Stimulated activated CD4-positive, alpha-beta T cell treated with anti-CD3 and anti-CD28 coated beads, Interleukin-2, amount 100 ng/mL, for 24 hours (primary cell): ENCODE results near the gene ACTL8.

ENCODE experiments used
- DNase-seq, 2 donors: peaks; one replicate each; pipeline ENCODE4 v3.0.0-alpha.2; 2020

The ACTL8 gene

DNA sequence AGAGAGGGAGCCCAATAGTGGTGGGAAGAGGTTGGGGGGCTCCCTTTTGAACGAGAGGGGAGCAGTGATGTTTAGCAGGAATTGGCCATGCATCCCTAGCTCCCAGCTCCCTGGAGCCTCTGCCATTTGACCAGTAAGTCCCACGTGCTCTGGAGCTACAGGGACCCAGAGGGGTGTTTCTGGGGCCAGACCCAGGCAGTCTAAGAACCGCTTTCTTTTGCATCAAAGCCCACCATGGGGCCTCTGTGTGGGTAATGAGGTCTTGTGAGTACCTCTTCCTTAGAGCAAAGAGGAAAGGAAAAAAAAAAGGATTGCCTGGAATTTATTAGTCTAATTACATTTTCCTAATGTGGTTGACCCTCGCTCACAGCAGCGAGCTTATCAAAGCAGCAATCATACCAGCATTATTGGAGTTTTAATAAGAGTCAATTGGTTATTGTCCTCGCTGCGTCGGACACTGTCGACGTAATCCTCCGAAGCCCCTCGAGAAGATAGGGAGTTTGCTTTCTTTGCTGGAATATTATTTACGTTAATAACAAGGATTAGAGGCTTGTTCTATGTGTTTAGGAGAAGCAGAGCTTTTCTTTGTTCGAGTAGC lies 17.6 kb downstream of the ACTL8 start:
- no peak for DNase-seq

DNA sequence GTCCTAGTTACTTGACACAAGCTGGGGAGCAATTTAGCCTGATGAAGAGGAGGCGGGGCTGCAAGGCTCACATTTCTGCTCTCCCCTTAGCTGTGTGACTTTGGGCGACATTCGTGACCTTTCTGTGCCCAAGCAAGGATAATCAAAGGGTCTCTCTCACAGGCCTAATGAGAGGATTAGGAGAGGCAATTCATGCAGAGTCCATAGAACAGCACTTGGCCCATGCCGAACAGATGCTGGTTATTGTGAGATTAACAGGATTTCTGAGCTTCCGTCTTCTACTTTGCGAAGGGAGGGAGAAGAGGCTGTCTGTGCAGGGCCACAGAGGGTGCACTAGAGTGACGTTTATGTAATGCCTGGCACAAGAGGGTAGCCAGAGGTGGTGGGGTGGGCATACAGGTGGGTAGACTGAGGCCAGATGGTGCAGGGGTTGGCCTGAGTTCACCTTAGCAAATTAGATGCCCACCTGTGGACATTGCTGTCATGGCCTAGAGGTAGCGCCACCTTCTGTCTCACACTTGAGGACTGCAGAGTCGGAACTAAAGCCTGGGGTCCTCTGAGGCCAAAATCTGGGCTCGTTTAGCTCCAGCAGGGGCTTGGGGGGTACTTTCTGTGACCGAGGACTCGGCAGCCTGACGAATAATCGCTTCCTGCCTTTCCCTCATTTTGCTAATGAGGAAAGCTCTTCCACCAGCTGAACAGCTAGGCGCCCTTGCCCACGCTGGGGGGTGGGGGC lies 18.6 kb downstream of the ACTL8 start:
- DNase-seq = no peak

DNA sequence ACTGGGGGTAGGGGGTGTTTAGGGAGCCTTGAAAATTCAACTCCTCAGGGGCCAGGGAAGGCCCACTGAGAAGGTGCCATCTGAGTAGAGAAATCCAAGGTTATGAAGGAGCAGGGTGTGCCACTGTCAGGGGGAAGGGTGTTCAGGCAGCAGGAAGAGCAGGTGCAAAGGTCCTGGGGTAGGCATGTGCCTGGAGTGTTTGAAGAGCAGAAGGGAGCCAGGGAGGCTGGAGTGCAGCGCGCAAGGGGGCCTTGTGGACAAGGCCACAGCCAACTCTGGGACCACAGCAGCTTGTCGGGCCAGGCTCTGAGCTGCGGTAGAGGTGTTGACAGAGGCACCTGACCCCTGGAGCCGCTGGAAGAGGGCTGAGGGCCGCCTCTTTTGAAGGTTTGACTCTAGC lies 19.3 kb downstream of the ACTL8 start:
- no peak for DNase-seq

DNA sequence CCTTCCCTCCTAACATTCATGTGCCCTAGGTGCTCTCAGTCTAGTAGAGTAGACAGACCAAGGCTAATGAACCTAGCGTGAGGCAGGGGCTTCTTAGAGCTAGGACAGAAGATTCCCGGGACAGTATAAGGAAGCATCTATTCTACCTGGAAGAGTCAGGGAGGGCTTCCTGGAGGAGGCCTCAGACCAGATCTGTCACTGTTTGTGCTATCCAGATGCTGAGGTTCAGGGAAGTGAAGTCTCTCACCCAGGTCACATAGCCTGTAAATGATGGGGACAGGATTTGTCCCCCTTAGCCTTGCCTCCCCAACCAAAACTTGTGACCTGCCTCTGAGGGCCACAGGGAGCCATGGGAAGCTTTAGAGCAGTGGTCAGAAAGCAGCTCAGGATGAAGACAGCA lies 20.7 kb downstream of the ACTL8 start:
- no peak for DNase-seq

DNA sequence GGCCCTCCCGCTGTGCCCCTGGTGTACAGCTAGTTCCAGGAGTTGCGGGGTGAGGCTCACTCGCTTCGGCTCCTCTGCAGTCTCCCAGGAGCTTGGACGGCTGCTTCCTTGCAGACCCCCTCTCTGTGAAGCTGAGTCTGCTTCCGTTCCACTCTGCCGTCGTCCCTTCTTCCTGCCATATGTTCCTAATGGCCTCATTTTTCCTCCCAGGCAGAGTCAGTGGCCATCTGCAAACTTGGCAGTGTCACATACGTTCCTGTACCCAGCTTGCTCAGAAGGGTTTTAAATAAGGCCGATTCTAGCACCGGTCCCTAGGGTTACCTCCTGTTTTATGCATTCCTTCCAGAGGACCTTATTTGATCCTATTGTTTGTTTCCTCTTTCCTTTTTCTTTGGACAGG lies 21.3 kb downstream of the ACTL8 start:
- DNase-seq = no peak

DNA sequence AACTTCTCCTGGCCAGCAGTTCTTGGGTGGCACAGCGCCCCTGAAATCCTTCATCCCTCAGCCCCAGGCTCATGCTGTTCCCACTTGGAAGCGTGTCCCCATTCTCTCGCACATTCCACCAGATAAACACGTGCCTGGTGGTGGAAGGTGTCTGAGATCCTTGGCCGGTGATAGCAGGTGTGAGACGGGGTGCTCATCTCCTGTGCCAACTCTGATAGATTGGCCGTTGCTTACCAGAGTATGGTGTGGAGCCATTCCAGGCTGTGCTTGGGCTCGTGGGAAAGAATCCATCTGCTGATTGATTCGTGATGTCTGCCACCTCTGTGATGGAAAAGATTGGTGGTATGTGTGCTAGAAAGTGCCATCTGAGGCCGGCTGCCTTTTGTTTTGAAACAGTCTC lies 22.2 kb downstream of the ACTL8 start:
- no peak for DNase-seq

DNA sequence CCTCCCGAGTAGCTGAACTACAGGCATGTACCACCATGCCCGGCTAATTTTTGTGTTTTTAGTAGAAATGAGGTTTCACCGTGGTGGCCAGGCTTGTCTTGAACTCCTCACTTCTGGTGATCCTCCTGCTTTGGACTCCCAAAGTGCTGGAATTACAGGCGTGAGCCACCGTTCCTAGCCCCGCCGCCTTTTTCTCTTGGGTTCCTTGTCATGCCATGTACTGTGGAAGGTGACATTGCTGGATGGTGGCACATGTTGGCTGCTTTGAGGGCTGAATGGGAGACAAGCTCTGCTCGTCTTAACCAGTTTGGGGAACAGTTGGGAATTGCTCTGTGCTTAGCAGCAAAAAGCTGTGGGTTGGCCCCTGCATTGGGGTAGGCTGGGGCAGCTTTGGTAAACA lies 22.7 kb downstream of the ACTL8 start:
- no peak for DNase-seq

DNA sequence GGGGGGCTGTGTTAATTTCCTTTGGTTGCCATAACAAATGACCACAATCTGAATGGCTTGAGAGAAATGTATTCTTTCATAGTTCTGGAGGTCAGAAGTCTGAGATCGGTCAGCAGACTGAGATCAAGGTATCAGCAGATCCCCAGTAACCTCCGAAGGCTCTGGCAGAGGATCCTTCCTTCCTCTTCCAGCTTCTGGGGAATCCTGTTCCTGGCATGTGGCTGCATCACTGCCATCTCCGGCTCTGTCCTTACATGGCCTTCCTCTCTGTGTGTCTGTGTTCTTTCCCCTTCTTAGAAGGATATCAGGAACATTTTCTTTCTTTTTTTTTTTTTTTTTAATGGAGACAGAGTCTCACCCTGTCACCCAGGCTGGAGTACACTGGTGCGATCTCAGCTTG lies 25.8 kb downstream of the ACTL8 start:
- DNase-seq = no peak

DNA sequence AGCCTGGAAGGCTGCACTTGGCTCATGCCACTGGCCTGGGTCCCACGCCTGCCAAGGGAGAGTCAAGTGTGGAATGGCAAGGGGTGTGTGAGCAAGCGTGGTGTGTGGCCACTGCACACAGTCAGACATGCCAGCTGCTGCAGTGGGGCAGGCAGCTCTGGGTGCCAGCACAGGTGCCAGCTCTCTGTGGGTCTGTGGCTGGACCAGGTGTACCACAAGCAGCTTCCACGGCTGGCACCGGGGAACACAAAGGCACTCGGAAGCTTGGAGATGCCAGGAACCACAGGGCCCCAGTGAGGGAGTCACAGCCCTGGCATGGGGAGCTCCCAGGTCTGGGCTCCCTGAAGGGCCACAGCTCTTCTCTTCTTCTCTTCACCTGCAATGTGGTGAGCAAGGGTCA lies 34.8 kb downstream of the ACTL8 start:
- DNase-seq = no peak

DNA sequence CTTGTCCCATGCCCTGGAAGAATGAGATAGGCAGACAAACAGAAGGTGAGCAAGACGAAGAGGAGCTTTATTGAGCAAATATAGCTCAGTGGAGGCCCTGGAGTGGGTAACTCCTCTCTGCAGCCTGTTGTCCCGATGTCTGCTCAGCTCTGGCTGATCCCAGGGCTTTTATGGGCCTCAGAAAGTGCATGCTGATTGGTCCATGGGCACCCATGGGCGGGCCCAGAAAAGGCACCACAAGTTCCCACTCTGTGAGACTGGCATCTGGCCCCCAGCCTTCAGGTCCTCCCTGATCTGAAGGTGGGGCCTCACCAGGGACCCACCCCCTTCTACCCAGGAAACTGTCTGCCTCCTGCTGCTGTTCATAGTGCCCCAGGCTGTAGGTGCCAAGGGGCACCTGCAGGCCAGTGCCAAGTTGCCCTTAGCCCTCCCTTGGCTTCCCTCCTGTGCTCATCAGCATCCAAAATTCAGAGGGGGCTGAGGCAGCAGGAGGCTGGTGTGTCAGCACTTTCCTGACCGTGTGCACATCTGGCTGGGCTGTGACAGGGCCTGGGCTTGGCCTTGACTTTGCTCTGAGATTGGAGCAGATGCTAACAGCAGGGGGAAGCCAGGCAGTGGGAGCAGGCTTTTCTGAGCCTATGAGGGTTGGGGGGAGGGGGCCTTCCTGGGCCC lies 35.4 kb downstream of the ACTL8 start:
- DNase-seq = no peak

DNA sequence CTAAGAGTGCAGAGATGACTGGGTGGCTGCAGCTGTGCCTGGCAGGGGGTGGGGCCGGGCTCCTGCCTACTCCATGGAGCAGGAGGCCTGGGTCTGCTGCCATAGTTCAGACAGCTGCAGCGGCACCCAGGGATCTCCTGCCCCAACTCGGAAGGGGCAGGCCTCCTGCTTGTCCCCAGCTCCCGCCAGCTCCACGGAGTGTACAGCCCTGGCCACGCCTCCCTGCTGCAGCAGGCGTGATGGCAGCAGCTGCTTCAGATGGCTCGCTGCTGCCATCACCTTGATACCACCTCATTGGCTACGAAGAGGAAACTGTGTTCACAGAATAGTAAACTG lies 35.9 kb downstream of the ACTL8 start:
- DNase-seq = no peak

DNA sequence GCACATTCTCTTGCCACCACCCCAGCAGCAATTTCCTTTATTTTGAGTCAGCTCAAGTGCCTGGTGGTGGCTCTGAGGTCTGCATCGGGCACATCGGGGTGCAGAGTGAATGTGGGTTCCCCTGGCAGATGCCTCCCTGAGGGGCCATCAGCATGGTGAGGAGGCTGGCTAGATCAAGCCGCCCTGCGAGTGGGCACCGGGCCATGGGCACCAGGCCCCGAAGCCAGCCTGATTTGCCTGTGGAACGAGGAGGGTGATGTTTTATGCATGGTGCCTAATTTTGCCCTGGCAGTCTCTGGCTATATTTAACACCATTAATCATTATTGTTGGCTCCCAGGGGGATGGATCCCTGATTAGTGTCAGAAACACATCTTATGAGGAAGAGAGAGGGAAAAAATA lies 36.3 kb downstream of the ACTL8 start:
- no peak for DNase-seq

DNA sequence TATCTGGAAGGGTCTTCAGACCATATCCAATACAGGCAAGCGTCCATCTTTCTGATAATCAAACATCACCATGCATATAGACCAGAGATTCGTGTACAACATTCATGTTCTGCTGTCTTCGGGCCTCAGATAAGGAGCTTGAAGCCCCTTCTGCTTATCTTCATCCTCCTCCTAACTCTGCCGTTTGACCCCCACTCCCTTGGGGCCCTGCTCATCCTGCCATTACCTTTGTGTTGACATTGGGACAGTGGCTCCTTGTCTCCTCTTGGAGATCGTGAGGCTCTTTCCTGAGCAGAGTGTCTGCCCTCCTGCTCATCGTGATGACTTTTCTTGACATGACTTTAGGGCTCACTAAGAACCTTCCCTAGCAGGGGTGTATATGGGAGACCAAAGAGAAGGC lies 37.3 kb downstream of the ACTL8 start:
- DNase-seq = no peak

DNA sequence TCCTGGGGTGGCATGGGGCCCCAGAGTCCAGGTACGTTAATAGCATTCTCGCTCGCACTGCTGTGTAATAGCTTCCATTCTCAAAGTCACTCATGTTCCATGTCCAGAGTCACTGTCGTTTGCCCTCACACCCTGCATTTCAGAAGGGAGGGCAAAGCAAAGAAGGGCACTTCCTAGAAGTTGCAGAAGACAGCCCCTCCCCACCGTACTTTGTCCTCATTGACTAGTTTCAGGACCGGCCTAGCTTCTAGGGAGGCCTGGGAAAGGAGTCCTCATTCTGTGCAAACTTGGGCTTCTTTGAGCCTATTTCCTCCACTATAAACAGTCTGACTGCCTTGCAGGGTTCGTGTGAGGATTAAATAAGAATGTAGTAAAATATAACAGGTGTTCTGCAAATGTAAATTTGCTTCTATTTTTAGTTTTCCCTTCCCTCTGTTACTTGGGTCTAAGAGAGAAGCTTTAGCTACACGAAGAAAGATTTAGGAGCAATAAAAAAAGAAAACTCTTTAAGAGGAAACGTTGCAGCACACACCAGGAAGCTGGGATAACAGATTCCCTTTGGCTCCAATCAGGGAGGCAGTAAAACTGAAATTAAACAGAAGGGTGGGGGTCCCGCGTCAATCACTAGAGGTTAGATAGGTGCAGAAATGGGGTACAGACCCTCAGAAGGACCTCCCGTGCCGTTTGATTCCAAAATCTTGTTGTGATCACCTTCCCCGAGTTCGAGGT lies 40.1 kb downstream of the ACTL8 start:
- DNase-seq = no peak

DNA sequence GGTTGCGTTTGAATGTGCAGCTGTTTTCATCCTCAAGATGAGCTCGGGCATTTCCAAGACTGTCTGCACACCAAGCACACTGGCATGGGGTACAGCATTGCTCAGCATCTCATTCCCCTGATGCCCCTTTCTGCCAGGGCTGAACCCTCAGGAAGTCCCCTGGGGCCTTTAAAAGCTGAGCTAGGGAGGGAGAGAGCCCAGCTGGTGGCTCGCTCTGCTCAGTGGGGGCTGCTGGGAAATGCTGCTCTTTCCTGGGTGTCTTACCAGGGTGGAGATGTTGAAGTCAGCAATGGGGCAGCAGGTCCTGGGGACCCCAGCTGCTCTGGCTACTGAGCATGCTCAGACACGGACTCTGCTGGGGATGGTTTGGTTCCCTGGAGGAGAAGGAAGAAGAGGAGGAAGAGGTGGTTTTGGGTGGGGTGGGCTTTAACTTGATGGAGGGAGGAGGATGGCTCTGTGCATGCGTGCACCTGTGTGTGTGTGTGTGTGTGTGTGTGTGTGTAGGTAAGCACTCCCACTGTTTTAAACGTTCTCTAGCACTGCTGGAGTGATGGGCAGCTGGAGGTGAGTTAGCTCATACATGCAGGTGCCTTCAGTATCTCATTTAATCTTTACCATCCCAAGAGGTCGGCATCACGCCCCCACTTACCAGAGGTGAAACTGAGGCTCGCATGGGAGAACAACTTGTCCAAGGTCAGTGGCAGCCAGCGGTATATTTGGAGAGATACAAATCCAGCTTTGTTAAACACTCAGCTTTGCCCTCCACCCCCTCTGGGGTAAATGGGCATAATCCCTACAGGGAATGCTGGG lies 40.9 kb downstream of the ACTL8 start:
- DNase-seq = no peak

DNA sequence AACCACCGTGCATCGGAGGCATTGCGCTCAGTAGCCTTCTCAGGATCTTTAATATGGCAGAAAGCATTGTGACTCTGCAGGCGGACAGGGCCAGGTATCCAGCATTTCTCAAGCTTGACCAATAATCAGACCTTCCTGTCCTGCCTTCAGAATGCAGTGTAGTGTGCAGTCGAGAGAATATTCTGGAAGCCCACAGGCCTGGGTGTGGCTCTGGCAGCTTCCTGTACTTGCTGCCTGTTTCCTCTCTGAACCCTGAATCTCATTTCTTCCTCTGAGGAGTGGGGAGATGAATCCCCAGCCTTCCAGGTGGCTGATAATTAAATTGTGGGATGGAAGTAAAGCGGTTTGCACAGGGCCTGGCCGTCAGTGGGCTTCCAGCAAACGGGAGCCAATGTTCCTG lies 42.3 kb downstream of the ACTL8 start:
- DNase-seq = no peak

DNA sequence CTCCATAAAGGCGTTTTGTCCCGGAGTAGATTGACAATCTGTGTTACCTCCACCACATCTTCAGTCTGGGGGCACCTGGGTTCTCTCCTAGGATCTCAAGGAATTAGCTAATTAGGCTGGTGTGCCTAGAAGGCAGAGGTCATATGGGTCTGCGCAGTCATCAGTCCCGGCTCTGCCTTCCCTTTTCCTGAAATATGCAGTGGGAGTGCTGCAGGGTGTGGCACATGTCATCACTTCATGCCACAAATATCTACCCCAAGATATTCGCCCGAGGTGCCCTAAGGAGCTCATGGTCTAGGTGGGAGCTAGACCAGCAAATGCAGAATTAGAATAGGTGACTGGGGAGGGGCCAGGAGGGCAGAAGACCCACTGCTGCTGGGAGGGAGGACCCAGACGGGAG lies 42.9 kb downstream of the ACTL8 start:
- DNase-seq = no peak

DNA sequence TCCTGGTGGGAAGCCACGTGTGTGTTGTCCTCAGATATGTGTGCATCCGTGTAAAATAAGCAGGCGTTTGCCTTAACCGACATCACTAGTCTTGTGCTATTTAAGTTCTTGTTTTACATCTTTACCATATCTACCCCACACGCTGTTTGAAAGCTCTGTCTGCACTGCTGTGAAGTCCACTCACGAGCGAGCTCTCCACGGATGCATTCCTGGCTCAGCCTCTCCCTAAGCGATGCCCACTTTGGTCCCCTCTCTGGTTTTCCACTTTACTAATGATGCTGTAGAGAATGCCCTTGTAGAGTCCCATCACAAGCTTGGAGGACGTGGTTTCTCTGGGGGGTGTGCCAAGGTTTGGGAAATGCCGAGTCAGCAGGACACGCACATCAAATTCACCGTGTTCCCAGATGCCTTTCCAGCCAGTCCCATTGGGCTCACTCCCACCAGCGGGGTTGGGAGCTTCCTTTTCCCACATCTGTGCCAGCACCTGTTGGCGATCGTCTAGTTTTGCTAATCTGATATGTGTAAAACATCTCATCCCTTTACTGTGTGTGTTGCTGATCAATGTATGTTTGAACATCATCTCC lies 43.8 kb downstream of the ACTL8 start:
- no peak for DNase-seq

DNA sequence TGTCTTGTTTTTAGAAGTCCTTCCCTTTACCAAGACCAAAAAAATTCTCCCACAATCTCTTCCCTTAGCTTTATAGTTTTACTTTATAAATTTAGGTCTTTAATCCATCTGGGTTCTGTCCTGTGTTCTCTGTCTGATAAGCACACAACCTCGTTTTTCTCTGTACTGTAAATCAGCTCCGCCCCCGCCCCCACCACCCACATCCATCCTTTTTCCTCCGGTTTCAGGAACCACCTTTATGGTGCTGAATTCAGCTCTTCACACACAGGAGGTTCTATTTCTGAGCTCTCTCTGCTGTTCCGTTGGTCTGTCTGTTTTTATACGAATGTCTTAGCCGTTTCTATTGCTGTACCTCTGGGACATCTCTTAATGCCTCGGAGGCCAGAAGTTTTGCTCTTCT lies 44.5 kb downstream of the ACTL8 start:
- DNase-seq = no peak

DNA sequence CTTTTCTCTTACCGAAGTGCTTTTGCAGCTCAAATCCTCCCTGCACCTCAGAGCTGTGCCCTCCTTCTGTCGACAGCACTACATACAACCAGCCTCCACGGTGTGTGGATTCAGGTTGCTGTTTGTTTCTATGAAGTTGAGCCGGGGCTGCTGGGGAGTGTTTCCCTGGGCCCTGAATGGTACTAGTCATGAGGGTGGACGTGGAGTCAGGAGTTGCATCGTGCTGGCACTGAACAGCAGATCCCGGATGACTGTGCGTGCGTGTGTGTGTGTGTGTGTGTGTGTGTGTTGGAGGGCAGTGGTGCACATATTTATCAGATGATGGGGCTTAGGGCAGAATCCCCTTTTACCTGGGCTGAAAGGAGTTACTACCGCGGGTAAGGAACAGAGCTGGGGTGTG lies 47.0 kb downstream of the ACTL8 start:
- DNase-seq = no peak

DNA sequence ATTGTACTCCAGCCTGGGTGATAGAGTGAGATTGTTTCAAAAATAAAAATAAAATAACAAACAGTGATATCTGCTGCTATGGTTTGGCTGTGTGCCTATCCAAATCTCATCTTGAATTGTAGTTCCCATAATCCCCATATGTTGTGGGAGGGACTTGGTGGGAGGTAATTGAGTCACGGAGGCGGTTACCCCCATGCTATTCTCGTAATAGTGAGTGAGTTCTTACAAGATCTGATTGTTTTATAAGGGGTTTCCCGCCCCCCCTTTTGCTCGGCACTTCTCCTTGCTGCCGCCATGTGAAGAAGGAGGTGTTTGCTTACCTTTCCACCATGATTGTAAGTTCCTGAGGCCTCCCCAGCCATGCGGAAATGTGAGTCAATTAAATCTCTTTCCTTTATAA lies 47.8 kb downstream of the ACTL8 start:
- no peak for DNase-seq

DNA sequence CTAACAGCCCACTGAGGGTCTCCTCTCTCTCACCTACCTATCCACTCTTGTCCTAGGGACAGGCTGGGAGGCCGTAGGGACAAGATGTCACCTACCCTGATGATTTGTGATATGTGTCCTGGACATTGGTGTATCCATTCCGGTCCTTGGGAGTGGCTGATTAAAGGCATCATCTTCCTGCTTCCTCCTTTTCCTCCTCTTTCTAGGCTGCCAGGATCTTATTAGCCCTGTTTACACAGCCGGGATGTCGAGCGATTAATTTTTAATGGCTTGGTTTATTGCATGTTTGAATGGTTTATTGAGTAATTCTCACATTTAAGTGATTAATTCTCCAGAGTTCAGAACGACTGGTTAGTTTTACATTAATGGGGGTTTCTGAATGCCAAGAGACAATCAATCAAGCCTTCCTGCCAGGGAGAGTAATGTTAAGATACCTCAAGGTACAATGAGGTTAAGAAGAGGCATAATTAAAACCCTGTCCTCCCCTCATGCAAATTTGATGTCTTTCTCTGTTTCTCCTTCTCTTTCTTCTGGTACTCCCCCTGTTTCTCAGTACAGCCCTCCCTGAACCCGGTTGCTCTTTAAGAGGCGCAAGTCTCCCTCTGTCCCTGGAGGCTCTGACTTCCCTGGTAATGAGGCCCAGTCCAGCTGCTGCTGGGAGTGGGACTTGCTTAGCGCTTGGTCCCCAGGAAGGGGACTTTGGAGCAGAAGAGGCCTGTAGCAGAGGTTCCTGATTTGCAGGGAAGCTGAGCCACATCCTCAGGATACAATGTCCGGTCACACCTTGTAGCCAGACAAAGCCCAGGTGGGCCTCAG lies 50.9 kb downstream of the ACTL8 start:
- DNase-seq = no peak
